WERI-Rb-1 (cell line): ENCODE results near the gene FREM1.

ENCODE experiments used
- DNase-seq: peaks from one replicate; pipeline ENCODE4 v3.0.0-alpha.2; 2020
- H3K27ac ChIP-seq: fragments of 250-450 bp; sonication (Bioruptor Pico); 2 replicates; pipeline ENCODE4 v1.5.1; 2020; ENCODE audit warnings: mild to moderate bottlenecking, moderate library complexity
- H3K27me3 ChIP-seq: fragments of 250-450 bp; sonication (Bioruptor Pico); 2 replicates; pipeline ENCODE4 v1.5.1; 2021; ENCODE audit warnings: mild to moderate bottlenecking, low read depth, moderate library complexity; ENCODE audit not compliant: insufficient read depth, severe bottlenecking
- H3K36me3 ChIP-seq: fragments of 250-450 bp; sonication (Bioruptor Pico); 2 replicates; pipeline ENCODE4 v1.5.1; 2020; ENCODE audit warnings: mild to moderate bottlenecking, moderate library complexity
- H3K4me3 ChIP-seq: 2 replicates; pipeline ENCODE4 v1.5.1; 2011; ENCODE audit warnings: low read depth, mild to moderate bottlenecking, control low read depth, low read length
- H3K9me3 ChIP-seq: fragments of 250-450 bp; sonication (Bioruptor Pico); 2 replicates; pipeline ENCODE4 v1.5.1; 2021; ENCODE audit warnings: mild to moderate bottlenecking, moderate library complexity; ENCODE audit not compliant: severe bottlenecking
- CTCF ChIP-seq: IDR thresholded peaks from 2 replicates; pipeline ENCODE4 v1.5.1; 2011; ENCODE audit warnings: low read depth, mild to moderate bottlenecking, control low read depth, inconsistent platforms, low read length

FREM1 gene

DNA sequence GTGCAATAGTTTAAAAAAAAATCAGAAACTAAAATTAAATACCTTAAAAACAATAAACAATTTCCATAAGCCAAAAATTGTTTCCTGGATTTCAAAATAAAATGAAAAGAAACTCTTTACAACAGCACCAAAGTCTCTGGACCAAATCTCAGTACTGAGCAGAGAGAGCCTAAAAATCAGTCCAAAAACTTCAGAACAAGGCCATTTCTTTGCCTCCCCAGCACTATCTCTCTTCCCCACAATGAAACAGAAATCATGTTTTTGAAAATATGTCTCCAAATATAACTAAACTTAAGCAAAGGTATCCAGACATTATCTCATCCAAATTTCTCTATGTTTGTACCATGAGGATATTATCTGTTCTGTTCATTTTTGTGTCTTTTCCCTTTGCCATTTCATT is 1.0 kb downstream of the FREM1 start:
- Histone ChIP-seq H3K4me3 (no peak overlapping the region), H3K27me3 (no peaks in the 10 kb centered on the region), H3K9me3 (no peaks in the 10 kb centered on the region), H3K36me3 (no peaks in the 10 kb centered on the region), H3K27ac (no peak overlapping the region)
- DNase-seq, result no peak
- no peak for TF ChIP-seq CTCF

DNA sequence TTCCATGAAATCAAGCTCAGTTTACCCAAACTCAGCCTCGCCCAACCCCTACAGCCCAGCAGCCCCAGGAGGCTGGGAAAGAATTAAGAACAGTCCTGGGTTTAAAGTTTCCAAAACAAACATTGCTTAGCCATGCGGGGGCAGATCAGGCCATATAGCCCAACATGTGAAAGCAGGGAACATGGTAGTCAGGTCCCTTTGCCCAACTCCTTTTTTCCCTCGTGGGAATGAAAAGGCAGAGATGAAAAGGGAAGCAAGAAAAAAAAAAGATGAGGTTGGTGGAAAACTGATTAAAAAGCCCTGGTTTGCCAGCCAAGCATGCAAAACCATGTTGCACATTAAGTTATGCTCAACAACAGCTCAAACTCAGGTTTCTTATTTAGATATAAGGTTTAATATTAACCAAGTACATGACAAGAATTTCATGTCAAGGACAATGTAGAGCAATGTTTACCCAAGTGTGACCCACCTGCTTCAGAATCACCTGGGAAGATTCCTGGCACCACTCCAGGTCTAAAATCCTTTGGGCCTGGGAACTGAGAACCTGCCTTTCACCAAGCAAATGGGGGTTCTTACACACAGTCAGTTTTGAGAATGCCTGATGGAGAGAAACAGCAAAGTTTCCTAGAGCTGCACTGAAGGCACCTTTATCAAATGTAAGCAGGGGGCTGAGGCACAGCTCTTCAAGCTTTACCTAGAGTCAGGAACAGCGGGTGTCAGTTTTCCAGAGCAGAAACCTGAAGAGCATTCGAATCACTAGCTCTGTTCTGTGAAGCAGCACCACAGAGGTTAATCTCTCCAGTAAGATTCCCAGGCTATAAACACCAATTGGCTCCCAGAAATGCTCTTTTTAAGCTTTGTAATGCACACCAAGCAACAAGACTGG is 1.7 kb downstream of the FREM1 start:
- Histone ChIP-seq H3K27me3 (no peaks in the 10 kb centered on the region), H3K27ac (no peak overlapping the region), H3K9me3 (no peaks in the 10 kb centered on the region), H3K36me3 (no peaks in the 10 kb centered on the region), H3K4me3 (no peak overlapping the region)
- TF ChIP-seq CTCF, result no peak
- DNase-seq, result no peak

DNA sequence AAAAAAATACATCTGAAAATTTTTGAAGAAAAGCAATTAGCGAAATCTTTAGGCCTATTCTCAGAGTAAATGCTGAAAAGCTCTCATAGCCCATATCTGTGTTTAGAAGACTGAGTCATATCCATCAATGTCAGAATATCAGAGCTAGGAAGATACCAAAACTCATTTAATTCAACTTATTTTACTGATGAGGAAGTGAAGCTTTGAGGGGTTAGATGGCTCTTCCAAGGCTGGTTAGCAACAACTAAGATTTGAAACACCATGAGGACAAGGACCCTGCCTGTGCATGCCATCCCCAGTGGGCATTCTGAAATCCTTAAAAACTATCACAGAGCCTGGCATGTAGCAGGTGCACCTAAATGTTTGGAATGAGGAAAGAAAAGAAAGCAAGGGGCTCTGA is 2.5 kb downstream of the FREM1 start:
- no peak for DNase-seq
- no peak for TF ChIP-seq CTCF
- H3K36me3 ChIP-seq, result no peaks in the 10 kb centered on the region
- no peak overlapping the region for H3K4me3 ChIP-seq
- no peak overlapping the region for H3K27ac ChIP-seq
- H3K27me3 ChIP-seq, result no peaks in the 10 kb centered on the region
- no peaks in the 10 kb centered on the region for H3K9me3 ChIP-seq

DNA sequence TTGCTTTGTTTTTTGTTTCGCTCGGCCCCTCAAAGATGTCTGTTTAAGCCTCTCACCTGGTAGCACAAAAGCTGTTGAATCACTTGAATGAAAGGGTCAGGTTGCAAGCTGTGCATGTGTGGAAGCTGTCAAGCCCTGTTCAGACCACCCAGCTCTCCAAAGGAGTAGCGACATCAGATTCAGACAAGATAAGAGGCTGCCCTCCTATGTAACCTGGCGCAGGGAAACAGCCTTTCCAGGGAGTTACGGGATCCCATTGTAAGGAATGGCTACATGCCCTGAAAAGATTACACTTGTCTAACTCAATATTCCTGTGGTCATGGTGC is 2.9 kb downstream of the FREM1 start:
- no peak for TF ChIP-seq CTCF
- no peak for DNase-seq
- Histone ChIP-seq H3K9me3 (no peaks in the 10 kb centered on the region), H3K27me3 (no peaks in the 10 kb centered on the region), H3K4me3 (no peak overlapping the region), H3K27ac (no peak overlapping the region), H3K36me3 (no peaks in the 10 kb centered on the region)

DNA sequence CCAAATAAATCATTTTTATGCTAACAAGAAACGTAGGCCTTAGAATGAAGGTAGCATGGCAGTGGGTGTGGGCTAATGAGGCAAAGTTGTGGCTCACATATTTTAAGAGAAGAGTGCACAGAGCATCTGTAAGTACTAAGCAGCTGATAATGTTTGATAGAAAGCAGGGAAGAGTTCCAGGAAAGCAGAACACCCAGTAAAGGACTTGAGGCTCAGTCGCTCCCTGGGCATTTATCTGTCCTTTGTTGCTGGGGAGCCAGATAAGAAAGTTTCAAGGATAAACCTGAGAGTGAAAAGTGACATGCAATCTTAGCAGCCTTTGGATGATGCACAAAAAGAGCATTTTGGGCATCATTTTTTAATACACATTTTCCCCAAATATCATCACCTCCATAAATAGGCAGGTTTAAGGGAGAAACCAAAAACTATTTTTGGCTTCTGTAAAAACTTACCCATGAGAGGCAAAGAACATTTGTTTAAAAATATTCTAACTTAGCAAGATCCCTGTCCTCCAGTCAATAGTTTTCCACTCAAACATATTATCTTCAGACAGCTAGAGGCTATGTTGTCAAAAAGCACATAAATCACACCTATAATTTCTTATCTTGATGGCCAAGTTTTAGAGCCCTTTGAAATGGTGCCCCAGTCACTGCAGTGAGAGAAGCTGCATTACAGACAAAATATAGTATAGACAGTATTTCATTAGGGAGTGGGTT is 3.4 kb downstream of the FREM1 start:
- DNase-seq, result no peak
- no peaks in the 10 kb centered on the region for H3K36me3 ChIP-seq
- no peaks in the 10 kb centered on the region for H3K27me3 ChIP-seq
- no peak overlapping the region for H3K27ac ChIP-seq
- H3K9me3 ChIP-seq, result no peaks in the 10 kb centered on the region
- TF ChIP-seq CTCF, result no peak
- no peak overlapping the region for H3K4me3 ChIP-seq
